ENCODE measurements around the gene AFAP1L1.

AFAP1L1 gene

DNA sequence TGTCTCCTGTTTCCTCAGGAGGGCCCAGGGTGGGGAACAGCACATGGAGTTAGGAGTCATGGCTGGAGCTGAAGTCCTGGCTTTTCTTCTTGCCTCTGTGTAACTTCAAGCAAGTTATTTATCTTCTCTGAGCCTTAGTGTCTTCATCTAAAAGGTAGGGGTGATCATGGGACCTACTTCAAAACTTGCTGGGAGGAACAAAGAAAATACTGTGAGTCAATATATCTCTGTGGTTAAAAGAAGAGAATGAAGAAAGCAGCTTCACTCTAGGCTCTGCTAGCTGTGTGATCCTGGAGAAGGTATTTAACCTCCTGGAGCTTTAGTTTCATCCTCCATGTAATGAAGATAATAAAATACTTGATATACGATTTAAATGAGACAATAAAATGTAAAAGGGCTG is 26.5 kb downstream of the AFAP1L1 start:
- H3K4me1 ChIP-seq (ENCODE audit: control insufficient read depth in 1 of 2, insufficient read depth in 1 of 2, low read depth in 1 of 2, low read length in 1 of 2), result no peaks in the 10 kb centered on the region
- peaks cover 29% of the 10 kb centered on the region for H3K27me3 ChIP-seq
- TF ChIP-seq, protein P1, sequence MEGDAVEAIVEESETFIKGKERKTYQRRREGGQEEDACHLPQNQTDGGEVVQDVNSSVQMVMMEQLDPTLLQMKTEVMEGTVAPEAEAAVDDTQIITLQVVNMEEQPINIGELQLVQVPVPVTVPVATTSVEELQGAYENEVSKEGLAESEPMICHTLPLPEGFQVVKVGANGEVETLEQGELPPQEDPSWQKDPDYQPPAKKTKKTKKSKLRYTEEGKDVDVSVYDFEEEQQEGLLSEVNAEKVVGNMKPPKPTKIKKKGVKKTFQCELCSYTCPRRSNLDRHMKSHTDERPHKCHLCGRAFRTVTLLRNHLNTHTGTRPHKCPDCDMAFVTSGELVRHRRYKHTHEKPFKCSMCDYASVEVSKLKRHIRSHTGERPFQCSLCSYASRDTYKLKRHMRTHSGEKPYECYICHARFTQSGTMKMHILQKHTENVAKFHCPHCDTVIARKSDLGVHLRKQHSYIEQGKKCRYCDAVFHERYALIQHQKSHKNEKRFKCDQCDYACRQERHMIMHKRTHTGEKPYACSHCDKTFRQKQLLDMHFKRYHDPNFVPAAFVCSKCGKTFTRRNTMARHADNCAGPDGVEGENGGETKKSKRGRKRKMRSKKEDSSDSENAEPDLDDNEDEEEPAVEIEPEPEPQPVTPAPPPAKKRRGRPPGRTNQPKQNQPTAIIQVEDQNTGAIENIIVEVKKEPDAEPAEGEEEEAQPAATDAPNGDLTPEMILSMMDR (IDR thresholded peaks at IDR 0.05), result no peak
- no peaks in the 10 kb centered on the region for H3K9me3 ChIP-seq
- H3K27ac ChIP-seq, result no peak overlapping the region
- no peaks in the 10 kb centered on the region for H3K36me3 ChIP-seq
- H3K4me3 ChIP-seq (ENCODE audit: low read depth in 1 of 2, low read length in 1 of 2), result no peak overlapping the region

DNA sequence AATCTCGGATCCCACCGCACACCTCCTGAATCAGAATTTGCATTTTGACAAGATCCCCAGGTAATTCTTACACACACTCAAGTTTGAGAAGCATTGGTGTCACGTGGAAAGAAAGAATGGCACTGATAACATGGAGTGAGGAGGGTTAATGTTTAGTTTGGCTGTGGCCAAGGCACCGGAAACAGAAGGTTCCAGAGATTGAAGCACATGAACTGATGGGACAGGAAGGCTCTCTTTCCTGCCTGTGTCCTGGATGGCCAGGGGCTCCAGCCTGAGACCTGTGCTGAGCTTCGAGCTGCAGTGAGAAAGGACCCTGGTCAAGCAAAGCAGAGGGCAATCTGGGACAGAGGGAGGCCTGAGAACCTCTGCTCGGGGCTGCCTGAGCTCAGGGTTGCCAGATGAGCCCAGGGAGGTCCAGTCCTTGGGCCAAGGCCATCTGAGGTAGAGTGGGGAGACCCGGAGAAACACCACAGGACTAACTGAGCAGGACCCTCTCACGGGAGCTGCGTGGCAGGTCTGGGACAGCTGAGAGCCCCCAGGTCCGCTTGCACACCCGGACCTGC is 27.3 kb downstream of the AFAP1L1 start:
- TF ChIP-seq, protein P1 (IDR thresholded peaks at IDR 0.05), result no peak
- H3K9me3 ChIP-seq, result no peaks in the 10 kb centered on the region
- H3K27ac ChIP-seq, result no peak overlapping the region
- no peak overlapping the region for H3K4me3 ChIP-seq (ENCODE audit: low read depth in 1 of 2, low read length in 1 of 2)
- peaks cover 29% of the 10 kb centered on the region for H3K27me3 ChIP-seq
- no peaks in the 10 kb centered on the region for H3K36me3 ChIP-seq
- H3K4me1 ChIP-seq (ENCODE audit: control insufficient read depth in 1 of 2, insufficient read depth in 1 of 2, low read depth in 1 of 2, low read length in 1 of 2), result no peaks in the 10 kb centered on the region

DNA sequence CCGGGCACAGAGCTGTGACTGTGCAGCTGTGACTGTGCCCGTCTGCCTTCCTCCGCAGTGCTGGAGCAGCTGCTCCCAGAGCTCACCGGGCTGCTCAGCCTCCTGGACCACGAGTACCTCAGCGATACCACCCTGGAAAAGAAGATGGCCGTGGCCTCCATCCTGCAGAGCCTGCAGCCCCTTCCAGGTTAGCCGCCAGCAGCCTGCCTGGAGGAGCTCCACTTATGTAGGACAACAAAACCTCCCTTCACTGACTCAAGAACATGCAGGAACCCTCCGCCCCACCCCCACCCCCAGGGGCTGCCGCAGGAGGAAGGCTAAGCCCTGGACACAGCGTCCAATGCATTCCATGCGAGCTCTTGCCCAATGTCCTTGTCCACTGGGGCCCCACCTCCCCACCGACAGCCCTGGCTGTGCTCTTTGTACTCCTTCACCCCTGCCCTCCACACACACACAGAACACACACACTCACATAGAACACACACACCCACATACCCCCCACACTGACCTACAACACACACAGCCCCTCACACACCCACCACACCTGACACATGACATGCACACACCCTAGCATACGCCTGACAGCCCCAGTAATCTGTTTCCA is 27.9 kb downstream of the AFAP1L1 start:
- TF ChIP-seq, protein P1 (IDR thresholded peaks at IDR 0.05), result no peak
- Histone ChIP-seq H3K27ac (no peak overlapping the region), H3K36me3 (no peaks in the 10 kb centered on the region), H3K4me1 (ENCODE audit: control insufficient read depth in 1 of 2, insufficient read depth in 1 of 2, low read depth in 1 of 2, low read length in 1 of 2) (no peaks in the 10 kb centered on the region), H3K27me3 (peaks cover 29% of the 10 kb centered on the region), H3K4me3 (ENCODE audit: low read depth in 1 of 2, low read length in 1 of 2) (no peak overlapping the region), H3K9me3 (no peaks in the 10 kb centered on the region)

DNA sequence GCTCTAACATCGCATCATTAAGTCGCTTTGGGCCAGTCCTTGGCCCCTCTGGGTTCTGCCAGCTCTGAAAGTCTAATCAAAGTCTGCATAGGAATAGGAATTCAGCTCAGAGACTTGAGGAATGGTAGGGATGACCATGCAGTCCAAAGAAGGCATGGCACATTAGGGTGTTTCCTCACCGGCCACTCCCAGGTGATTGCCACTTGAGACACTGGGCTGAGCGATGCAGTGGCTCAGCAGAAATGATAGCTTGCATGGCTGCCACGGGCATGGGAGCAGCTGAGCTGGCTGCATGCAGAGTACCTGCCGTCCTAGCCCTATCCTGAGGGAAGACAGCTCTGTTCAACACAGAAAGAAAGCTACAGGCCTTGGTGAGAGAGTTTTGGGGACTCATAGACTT is 28.8 kb downstream of the AFAP1L1 start:
- H3K4me3 ChIP-seq (ENCODE audit: low read depth in 1 of 2, low read length in 1 of 2), result no peak overlapping the region
- no peaks in the 10 kb centered on the region for H3K9me3 ChIP-seq
- H3K27ac ChIP-seq, result no peak overlapping the region
- H3K4me1 ChIP-seq (ENCODE audit: control insufficient read depth in 1 of 2, insufficient read depth in 1 of 2, low read depth in 1 of 2, low read length in 1 of 2), result no peaks in the 10 kb centered on the region
- H3K27me3 ChIP-seq, result peaks cover 29% of the 10 kb centered on the region
- no peaks in the 10 kb centered on the region for H3K36me3 ChIP-seq
- TF ChIP-seq, protein P1 (IDR thresholded peaks at IDR 0.05), result no peak

DNA sequence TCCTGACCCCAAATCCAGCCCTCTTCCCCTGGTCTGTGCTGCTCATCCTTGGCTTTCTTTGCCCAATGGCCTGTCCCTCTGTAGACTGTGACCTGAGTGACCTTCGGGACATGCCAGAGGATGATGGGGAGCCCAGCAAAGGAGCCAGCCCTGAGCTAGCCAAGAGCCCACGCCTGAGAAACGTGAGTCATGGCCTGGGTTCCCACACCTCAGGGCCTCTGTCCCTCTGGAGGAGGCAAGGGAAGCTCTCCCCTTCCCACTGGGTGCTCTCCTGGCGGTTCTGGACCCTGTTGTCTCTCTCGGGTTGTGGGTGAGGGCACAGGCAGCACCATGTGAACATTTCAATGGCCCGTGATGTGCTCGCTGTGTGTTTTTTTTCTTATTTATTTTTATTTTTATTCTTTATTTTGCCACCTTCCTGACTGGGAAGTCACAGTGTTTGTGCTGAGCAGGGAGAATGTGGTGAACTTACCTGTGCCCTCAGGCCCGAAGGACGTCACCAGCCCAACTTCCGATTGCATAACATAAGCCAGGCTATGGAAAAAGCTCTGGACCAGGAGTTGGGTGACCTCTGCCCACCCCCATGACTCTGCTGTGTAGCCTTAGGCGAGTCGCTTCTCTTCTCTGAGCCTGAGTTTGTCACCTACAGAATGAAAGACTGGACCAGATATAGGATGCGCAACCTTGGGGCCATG is 29.5 kb downstream of the AFAP1L1 start:
- H3K27ac ChIP-seq, result no peak overlapping the region
- peaks cover 29% of the 10 kb centered on the region for H3K27me3 ChIP-seq
- H3K4me1 ChIP-seq (ENCODE audit: control insufficient read depth in 1 of 2, insufficient read depth in 1 of 2, low read depth in 1 of 2, low read length in 1 of 2), result no peaks in the 10 kb centered on the region
- no peaks in the 10 kb centered on the region for H3K36me3 ChIP-seq
- TF ChIP-seq, protein P1 (IDR thresholded peaks at IDR 0.05), result no peak
- H3K4me3 ChIP-seq (ENCODE audit: low read depth in 1 of 2, low read length in 1 of 2), result no peak overlapping the region
- no peaks in the 10 kb centered on the region for H3K9me3 ChIP-seq

All from neutrophil (primary cell).